ENCODE data around the gene CHST15. TPM values are rescaled to one million over a fixed set of nuclear protein-coding genes. Genes with fewer than 3 reads are reported as not detected.

The CHST15 gene
- total and polyA plus RNA-seq, 2 of the 4 experiments (the other 2 are of a cell fraction): 0.14 to 0.18 TPM

DNA sequence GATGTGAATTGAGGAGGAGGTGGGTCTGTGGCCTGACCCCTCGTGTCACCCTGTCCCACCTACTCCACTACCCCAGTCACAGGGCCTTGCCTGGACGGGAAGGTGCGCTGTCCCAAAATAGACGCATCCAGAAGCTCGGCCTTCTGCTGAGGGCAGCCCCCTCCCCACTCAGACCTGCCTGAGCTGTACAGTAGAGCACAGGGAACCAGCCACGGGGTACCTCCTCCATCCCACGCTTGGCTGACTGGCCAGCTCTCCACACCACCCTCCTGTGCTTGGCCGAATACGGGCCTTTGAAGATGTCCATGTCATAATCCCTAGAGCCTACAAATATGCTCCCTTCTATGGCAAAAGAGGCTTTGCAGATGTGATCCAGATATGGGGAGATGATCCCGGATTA is 88.3 kb downstream of the CHST15 start:
- POLR2A ChIA-PET (ENCODE audit: unreplicated experiment): no interaction called here
- Histone ChIP-seq H4K20me1 (ENCODE audit: insufficient read depth, low read length) (no peaks in the 10 kb centered on the region), H2AFZ (replicated peaks; ENCODE audit: low read length, poor library complexity) (no peak overlapping the region), H3K4me2 (ENCODE audit: low read depth, low read length) (no peak overlapping the region), H3K27me3 (ENCODE audit: control insufficient read depth, insufficient read depth, low read length) (no peaks in the 10 kb centered on the region), H4K91ac (ENCODE audit: insufficient read depth, low read depth, low read length) (no peak overlapping the region), H2BK15ac (ENCODE audit: low read depth, low read length) (no peak overlapping the region), H4K5ac (ENCODE audit: low read depth, low read length) (no peak overlapping the region), H2BK20ac (ENCODE audit: low read depth, low read length) (no peak overlapping the region), H2AK5ac (ENCODE audit: low read depth, low read length) (no peak overlapping the region), H3K27ac (ENCODE audit: insufficient read depth, low read length) (no peak overlapping the region), H3K23ac (ENCODE audit: low read depth, low read length) (no peak overlapping the region), H3K14ac (replicated peaks; ENCODE audit: low read depth, low read length) (no peak overlapping the region), H3K4ac (ENCODE audit: low read depth, low read length) (no peak overlapping the region), H2AK9ac (replicated peaks; ENCODE audit: low read depth, low read length, poor library complexity) (no peak overlapping the region), H2BK5ac (ENCODE audit: low read depth, low read length, poor library complexity, severe bottlenecking) (no peak overlapping the region), H4K8ac (ENCODE audit: low read depth in 2 of 2, low read length in 2 of 2) (no peak overlapping the region), H3K9me3 (ENCODE audit: control insufficient read depth, insufficient read depth, low read length) (no peaks in the 10 kb centered on the region), H3K18ac (ENCODE audit: low read depth, low read length) (no peak overlapping the region), H3K9ac (ENCODE audit: low read depth, low read length) (no peak overlapping the region), H3K79me1 (ENCODE audit: low read depth in 1 of 2, low read length in 2 of 2) (no peaks in the 10 kb centered on the region), H2BK120ac (ENCODE audit: low read depth, low read length) (no peak overlapping the region), H3K9me1 (ENCODE audit: insufficient read depth, low read length) (no peaks in the 10 kb centered on the region), H3K36me3 (ENCODE audit: control insufficient read depth, insufficient read depth, low read length) (no peaks in the 10 kb centered on the region), H3K4me1 (ENCODE audit: control insufficient read depth, insufficient read depth, low read length) (no peaks in the 10 kb centered on the region), H3K4me3 (ENCODE audit: insufficient read depth, low read depth, low read length) (no peak overlapping the region), H3K56ac (ENCODE audit: extremely low read depth, insufficient read depth, low read length) (no peak overlapping the region)
- dilution Hi-C loops (cut with HindIII; ENCODE audit: low sequenced_read_pairs, unreplicated experiment) (no loop called here), intact Hi-C loops (cut with micrococcal nuclease) (no loop called here), in situ Hi-C loops (cut with MboI; ENCODE audit: low sequenced_read_pairs) (no loop called here)
- CTCF ChIA-PET: no interaction called here
- DNase-seq: no peak
- no peak for TF ChIP-seq NFE2L2 (IDR thresholded peaks at IDR 0.05; ENCODE audit: low read depth, low read length)
- TF ChIP-seq SMC3 (IDR thresholded peaks at IDR 0.05; ENCODE audit: low read depth, low read length): no peak
- TF ChIP-seq CEBPB (IDR thresholded peaks at IDR 0.05; ENCODE audit: low read depth, low read length): no peak
- TF ChIP-seq ELK1 (IDR thresholded peaks at IDR 0.05; ENCODE audit: borderline replicate concordance, low read depth, low read length): no peak
- TF ChIP-seq RAD21 (IDR thresholded peaks at IDR 0.05; ENCODE audit: low read length): no peak
- no peak for TF ChIP-seq MAFK (IDR thresholded peaks at IDR 0.05; ENCODE audit: low read depth, low read length)
- no peak for TF ChIP-seq RFX5 (IDR thresholded peaks at IDR 0.05; ENCODE audit: low read depth, low read length)
- TF ChIP-seq RCOR1 (IDR thresholded peaks at IDR 0.05; ENCODE audit: insufficient replicate concordance, low read length): no peak
- TF ChIP-seq USF2 (IDR thresholded peaks at IDR 0.05; ENCODE audit: low read depth, low read length): no peak
- TF ChIP-seq MAZ (IDR thresholded peaks at IDR 0.05; ENCODE audit: borderline replicate concordance, low read depth, low read length): no peak
- no peak for TF ChIP-seq POLR2A (IDR thresholded peaks at IDR 0.05; ENCODE audit: low read depth, low read length)
- TF ChIP-seq CHD1 (IDR thresholded peaks at IDR 0.05; ENCODE audit: low read depth, low read length): no peak
- TF ChIP-seq BHLHE40 (IDR thresholded peaks at IDR 0.05; ENCODE audit: low read depth, low read length): no peak
- TF ChIP-seq MXI1 (IDR thresholded peaks at IDR 0.05; ENCODE audit: borderline replicate concordance, low read depth, low read length): no peak
- TF ChIP-seq FOS (IDR thresholded peaks at IDR 0.05; ENCODE audit: low read depth, low read length): no peak
- no peak for TF ChIP-seq CTCF (conservative IDR thresholded peaks at IDR 0.05; ENCODE audit: low read depth, low read length)
- no peak for ATAC-seq (ENCODE audit: low read depth)
- 63% methylated on average over 1 of the region's 10 CpGs; no CpG with 5 or more reads in 1 of the 2 experiments for WGBS, 2 experiments (ENCODE audit: extremely low coverage in 2 of 2, insufficient read length in 1 of 2)
- BruUV-seq (replicated peaks): no TSS peak

Data from IMR-90 (cell line).